ENCODE data around the gene SPO11.

GRCh38 chr20:57364451-57364850, 34.8 kb downstream of the SPO11 start:
- TF ChIP-seq EZH2phosphoT487 (IDR thresholded peaks at IDR 0.05; ENCODE audit: borderline replicate concordance) (no peak), CTCF (conservative IDR thresholded peaks at IDR 0.05; ENCODE audit: low read length) (no peak)

Data from Loucy (cell line).